Measurements from ENCODE around the gene IFT81. TPM values are rescaled to one million over a fixed set of nuclear protein-coding genes. Genes with fewer than 3 reads are reported as not detected.

IFT81 gene
- total RNA-seq, 4 donors from 2014 or later = 4.0 to 14.8 (median 5.3) TPM

DNA sequence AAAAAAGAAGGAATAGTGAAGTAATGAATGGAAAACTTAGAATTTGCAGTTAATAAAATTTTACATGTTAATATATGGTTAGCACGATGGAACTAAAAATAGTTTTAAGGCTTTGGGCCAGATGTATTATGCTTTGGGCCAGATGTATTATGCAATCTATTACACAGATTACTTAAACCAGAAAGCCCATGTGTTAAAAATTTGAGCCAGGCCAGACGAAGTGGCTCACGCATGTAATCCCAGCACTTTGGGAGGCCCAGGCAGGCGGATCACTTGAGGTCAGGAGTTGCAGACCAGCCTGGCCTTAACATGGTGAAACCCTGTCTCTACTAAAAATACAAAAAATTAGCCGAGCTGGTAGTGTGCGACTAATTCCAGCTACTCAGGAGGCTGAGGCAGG is 17.2 kb downstream of the IFT81 start:
- DNase-seq (ENCODE audit: low spot score) (no peak), ATAC-seq (ENCODE audit: low FRiP score) (peak; percentile 78)
- TF ChIP-seq CTCF (IDR thresholded peaks at IDR 0.05) = no peak

GRCh38 chr12:110146986-110147385 is 22.8 kb downstream of the IFT81 start:
- DNase-seq (ENCODE audit: low spot score) (no peak), ATAC-seq (ENCODE audit: low FRiP score) (no peak)
- TF ChIP-seq CTCF (IDR thresholded peaks at IDR 0.05) = no peak

DNA sequence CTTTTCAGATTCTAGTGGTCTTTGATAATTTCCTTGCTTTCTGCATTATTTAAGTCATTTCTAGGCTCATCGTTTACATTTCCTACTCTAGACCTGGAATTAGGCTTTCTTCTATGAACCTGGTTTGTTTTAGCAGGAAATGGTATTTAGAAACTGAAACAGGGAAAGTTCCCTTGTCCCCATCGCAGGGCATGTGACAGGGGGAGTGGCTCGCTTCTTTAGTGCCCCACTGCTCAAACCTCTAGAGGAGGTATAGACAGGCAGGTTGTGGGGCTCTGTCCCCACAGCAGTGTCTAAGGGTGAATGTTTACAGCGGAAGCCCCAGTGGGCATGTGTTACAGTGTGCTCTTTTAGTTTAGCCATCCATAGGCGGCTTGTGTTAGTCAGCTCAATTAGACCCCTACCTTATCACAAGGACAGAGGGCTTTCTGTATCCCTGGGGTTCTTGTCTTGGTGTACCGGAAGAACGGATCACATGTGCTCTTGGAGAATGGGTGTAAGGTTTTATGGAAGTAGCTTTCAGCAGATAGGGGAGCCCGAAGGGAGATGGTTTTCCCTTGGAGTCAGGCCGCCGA is 25.0 kb downstream of the IFT81 start:
- ATAC-seq (ENCODE audit: low FRiP score) (no peak), DNase-seq (ENCODE audit: low spot score) (no peak)
- TF ChIP-seq CTCF (IDR thresholded peaks at IDR 0.05) = no peak

GRCh38 chr12:110156766-110157165 is 32.6 kb downstream of the IFT81 start:
- ATAC-seq (ENCODE audit: low FRiP score) = no peak
- no peak for TF ChIP-seq CTCF (IDR thresholded peaks at IDR 0.05)
- DNase-seq (ENCODE audit: low spot score) = no peak

GRCh38 chr12:110157539-110157938 is 33.4 kb downstream of the IFT81 start:
- DNase-seq (ENCODE audit: low spot score) (no peak), ATAC-seq (ENCODE audit: low FRiP score) (no peak)
- TF ChIP-seq CTCF (IDR thresholded peaks at IDR 0.05) = no peak

DNA sequence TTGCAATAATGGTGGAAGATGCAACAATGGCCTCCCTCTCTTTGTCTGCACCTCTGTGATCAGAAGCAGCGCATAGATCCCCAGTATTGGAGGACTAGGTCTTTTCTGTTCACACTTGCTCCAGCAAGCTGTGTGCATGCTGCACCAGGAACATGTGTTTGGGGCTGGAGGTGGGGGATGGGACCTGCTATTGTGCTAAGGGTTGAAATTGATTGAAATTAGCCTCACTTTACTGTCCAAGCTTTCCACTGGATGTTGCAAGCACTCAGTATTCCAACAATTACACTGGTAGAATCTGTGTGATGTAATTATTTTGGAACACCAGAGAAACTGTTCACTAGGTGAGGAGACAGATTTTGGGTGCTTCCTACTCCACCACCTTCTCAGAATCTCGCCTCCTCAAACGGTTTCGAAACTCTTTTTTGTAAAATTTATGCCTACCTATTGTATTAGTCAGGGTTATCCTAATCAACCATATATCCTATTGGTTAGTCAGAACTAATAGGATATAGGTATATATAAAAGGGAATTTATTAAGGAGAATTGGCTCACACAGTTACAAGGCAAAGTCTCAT is 35.6 kb downstream of the IFT81 start:
- ATAC-seq (ENCODE audit: low FRiP score) (no peak), DNase-seq (ENCODE audit: low spot score) (no peak)
- no peak for TF ChIP-seq CTCF (IDR thresholded peaks at IDR 0.05)

- TF ChIP-seq CTCF (IDR thresholded peaks at IDR 0.05) = no peak
- ATAC-seq (ENCODE audit: low FRiP score) (no peak), DNase-seq (ENCODE audit: low spot score) (no peak)
These were observed 41.5 kb downstream of the IFT81 start for GRCh38 chr12:110165540-110166159.

Data from omental fat pad (tissue), 4 donors.